Tibial artery (tissue), 4 donors: ENCODE measurements around the gene GALNT10.

Source experiments
- DNase-seq, 2 donors: peaks; one replicate each; pipeline ENCODE4 v3.0.0-alpha.2; 2019
- H3K27ac ChIP-seq, 2 donors: fragments of 200-600 bp; sonication (generic) in 1 of 2; 1 replicate in 1 of 2; 2 replicates in 1 of 2; pipeline ENCODE4 v1.5.1; 2018 to 2019; ENCODE audit warnings: mild to moderate bottlenecking in 1 of 2
- H3K27me3 ChIP-seq, 2 donors: fragments of 200-600 bp; sonication (generic) in 1 of 2; one replicate each; pipeline versions ENCODE4 v1.5.1 to v1.6.0; 2016 to 2019
- H3K36me3 ChIP-seq, 3 donors: fragments of 200-600 bp; sonication (generic) in 2 of 3; one replicate each; pipeline ENCODE4 v1.5.1; 2016 to 2019; ENCODE audit warnings: mild to moderate bottlenecking in 2 of 3
- H3K4me1 ChIP-seq, 4 donors: fragments of 200-600 bp; sonication (generic) in 2 of 4; 1 replicate in 3 of 4; 2 replicates in 1 of 4; pipeline ENCODE4 v1.5.1; 2016 to 2019
- H3K4me3 ChIP-seq, 2 donors: fragments of 200-600 bp; sonication (generic) in 1 of 2; 1 replicate in 1 of 2; 2 replicates in 1 of 2; pipeline ENCODE4 v1.5.1; 2018 to 2019; ENCODE audit warnings: mild to moderate bottlenecking in 2 of 2
- H3K9me3 ChIP-seq, 3 donors: fragments of 200-600 bp; sonication (generic) in 1 of 3; one replicate each; pipeline ENCODE4 v1.5.1; 2016 to 2019
- intact Hi-C: fragments of 100-400 bp; cut with DNase I; formaldehyde crosslinking; loops from one replicate; pipeline ENCODE4 v1.15.0; 2023; ENCODE audit warnings: low total_unique reads
- TF ChIP-seq, protein P1 (sequence below), 2 experiments: fragments of 200-600 bp in 1 of 2; fragments of 450-650 bp in 1 of 2; IDR thresholded peaks; one replicate each; pipeline ENCODE4 v1.5.1; 2017 to 2019; ENCODE audit warnings: antibody characterized with exemption in 2 of 2, mild to moderate bottlenecking in 1 of 2, moderate library complexity in 1 of 2

Gene GALNT10

DNA sequence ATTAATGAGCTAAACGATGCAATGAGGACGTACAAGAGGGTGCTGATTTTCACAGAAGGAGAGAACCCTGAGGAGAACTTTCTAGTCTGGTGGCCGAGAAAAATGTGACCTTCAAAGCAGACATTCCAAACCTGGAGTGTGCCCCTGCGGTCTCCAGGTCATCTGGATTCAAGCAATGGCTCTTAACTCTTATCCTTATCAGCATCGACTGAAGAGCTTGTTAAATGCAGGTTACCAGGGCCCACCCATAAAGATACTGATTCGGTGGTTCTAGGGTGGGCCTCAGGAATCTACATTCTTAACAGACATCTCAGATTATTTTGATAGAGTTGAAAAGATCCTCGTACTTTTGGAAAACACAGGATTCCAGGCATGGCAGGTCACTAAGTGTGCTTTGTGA lies 151.7 kb downstream of the GALNT10 start:
- TF ChIP-seq, protein P1, sequence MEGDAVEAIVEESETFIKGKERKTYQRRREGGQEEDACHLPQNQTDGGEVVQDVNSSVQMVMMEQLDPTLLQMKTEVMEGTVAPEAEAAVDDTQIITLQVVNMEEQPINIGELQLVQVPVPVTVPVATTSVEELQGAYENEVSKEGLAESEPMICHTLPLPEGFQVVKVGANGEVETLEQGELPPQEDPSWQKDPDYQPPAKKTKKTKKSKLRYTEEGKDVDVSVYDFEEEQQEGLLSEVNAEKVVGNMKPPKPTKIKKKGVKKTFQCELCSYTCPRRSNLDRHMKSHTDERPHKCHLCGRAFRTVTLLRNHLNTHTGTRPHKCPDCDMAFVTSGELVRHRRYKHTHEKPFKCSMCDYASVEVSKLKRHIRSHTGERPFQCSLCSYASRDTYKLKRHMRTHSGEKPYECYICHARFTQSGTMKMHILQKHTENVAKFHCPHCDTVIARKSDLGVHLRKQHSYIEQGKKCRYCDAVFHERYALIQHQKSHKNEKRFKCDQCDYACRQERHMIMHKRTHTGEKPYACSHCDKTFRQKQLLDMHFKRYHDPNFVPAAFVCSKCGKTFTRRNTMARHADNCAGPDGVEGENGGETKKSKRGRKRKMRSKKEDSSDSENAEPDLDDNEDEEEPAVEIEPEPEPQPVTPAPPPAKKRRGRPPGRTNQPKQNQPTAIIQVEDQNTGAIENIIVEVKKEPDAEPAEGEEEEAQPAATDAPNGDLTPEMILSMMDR (IDR thresholded peaks at IDR 0.05): no peak
- intact Hi-C loops: no loop called here

GRCh38 chr5:154342963-154343362 lies 152.4 kb downstream of the GALNT10 start:
- no peak overlapping the region for H3K27ac ChIP-seq
- H3K9me3 ChIP-seq: no peaks in the 10 kb centered on the region
- intact Hi-C loops: no loop called here
- peaks cover 0 to 6% (median 0%) of the 10 kb centered on the region in 3 donors for H3K36me3 ChIP-seq
- DNase-seq: no peak
- no peaks in the 10 kb centered on the region for H3K27me3 ChIP-seq
- H3K4me3 ChIP-seq: no peak overlapping the region
- TF ChIP-seq, protein P1 (IDR thresholded peaks at IDR 0.05): no peak
- H3K4me1 ChIP-seq: no peaks in the 10 kb centered on the region

More for the DNA sequence above, 151.7 kb downstream of the GALNT10 start:
- Histone ChIP-seq H3K27ac (no peak overlapping the region), H3K36me3 (peaks cover 0 to 11% (median 0%) of the 10 kb centered on the region in 3 donors), H3K4me3 (no peak overlapping the region), H3K9me3 (no peaks in the 10 kb centered on the region), H3K27me3 (no peaks in the 10 kb centered on the region), H3K4me1 (no peaks in the 10 kb centered on the region)
- DNase-seq: no peak

DNA sequence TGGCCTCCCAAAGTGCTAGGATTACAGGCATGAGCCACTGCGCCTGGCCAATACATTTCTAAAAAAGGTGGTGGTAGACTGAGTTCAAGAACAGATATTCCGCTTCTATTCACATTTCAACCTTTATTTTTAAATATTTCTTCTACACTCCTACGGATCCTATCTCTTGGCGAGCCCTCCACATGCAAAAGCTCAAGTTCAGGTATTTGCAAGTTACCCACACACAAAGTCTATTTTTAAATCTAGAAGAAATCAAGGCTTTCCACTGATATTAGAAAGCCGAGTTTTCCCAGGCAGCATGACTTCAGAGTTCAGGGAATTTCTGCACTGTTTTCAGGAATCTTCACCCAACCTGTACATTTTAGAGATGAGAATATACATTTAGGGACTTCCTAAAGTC lies 153.9 kb downstream of the GALNT10 start:
- Histone ChIP-seq H3K36me3 (no peaks in the 10 kb centered on the region), H3K27ac (no peak overlapping the region), H3K27me3 (no peaks in the 10 kb centered on the region), H3K4me3 (no peak overlapping the region), H3K9me3 (no peaks in the 10 kb centered on the region), H3K4me1 (no peaks in the 10 kb centered on the region)
- DNase-seq: no peak
- TF ChIP-seq, protein P1 (IDR thresholded peaks at IDR 0.05): no peak
- intact Hi-C loops: no loop called here

DNA sequence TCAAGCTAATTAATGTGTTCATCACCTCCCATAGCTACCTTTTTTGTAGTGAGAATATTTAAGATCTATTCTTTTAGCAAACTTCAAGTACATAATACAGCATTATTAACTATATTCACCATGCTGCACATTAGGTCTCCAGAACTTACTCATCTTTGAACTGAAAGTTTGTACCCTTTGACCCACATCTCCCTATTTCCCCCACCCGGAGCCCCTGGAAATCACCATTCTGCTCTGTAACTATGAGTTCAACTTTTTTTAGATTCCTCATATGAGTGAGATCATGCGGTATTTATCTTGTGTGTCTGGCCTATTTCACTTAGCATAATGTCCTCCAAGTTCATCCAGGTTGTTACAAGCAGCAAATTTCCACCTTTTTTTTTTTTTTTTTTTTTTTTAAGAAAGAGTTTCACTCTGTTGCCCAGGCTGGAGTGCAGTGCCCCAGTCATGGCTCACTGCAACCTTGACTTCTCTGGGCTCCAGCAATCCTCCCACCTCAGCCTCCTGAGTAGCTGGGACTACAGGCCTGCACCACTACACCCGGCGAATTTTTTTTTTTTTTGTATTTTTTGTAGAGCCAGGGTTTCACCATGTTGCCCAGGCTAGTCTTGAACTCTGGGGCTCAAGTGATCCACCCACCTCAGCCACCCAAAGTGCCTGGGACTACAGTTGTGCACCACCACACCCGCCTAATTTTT lies 154.9 kb downstream of the GALNT10 start:
- H3K4me3 ChIP-seq: no peak overlapping the region
- H3K36me3 ChIP-seq: no peaks in the 10 kb centered on the region
- no peak for DNase-seq
- intact Hi-C loops: no loop called here
- TF ChIP-seq, protein P1 (IDR thresholded peaks at IDR 0.05): no peak
- no peaks in the 10 kb centered on the region for H3K9me3 ChIP-seq
- H3K27me3 ChIP-seq: no peaks in the 10 kb centered on the region
- H3K4me1 ChIP-seq: no peaks in the 10 kb centered on the region
- H3K27ac ChIP-seq: no peak overlapping the region

DNA sequence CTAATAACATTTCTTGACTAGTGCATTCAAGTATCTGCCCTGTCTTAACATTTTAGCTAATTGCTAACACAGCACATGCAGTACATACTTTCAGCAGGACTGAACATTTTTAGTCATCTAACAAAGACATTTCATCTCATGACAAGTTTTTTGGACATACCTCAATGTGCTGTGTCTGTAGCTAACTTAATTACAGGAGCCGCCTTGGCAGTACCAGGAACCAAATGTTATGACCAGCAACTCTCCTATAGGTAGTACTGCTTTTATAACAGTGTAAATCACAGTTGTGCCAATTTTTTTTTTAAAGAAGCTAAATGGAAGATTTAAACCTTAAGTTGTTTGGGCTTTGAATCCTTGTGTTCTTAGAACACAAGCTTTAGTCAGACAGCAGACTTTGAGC lies 155.9 kb downstream of the GALNT10 start:
- Histone ChIP-seq H3K27me3 (no peaks in the 10 kb centered on the region), H3K4me1 (no peaks in the 10 kb centered on the region), H3K9me3 (no peaks in the 10 kb centered on the region), H3K27ac (no peak overlapping the region), H3K4me3 (no peak overlapping the region), H3K36me3 (no peaks in the 10 kb centered on the region)
- TF ChIP-seq, protein P1 (IDR thresholded peaks at IDR 0.05): no peak
- DNase-seq: no peak
- intact Hi-C loops: no loop called here
